Ectodermal cell (in vitro differentiated cells): ENCODE results near the gene BFSP2.

ENCODE experiments used
- H3K27ac ChIP-seq: 2 replicates; pipeline ENCODE4 v1.7.0; 2013; ENCODE audit warnings: mild to moderate bottlenecking, low read depth, low read length; ENCODE audit not compliant: insufficient read depth, poor library complexity, severe bottlenecking
- H3K27me3 ChIP-seq: 2 replicates; pipeline ENCODE4 v1.7.0; 2013; ENCODE audit warnings: mild to moderate bottlenecking, low read length; ENCODE audit not compliant: insufficient read depth, control insufficient read depth, poor library complexity, severe bottlenecking
- H3K36me3 ChIP-seq: one replicate; pipeline ENCODE4 v1.7.0; 2013; ENCODE audit warnings: low read length; ENCODE audit not compliant: control insufficient read depth, insufficient read depth
- H3K4me1 ChIP-seq: one replicate; pipeline ENCODE4 v1.7.0; 2013; ENCODE audit warnings: low read length; ENCODE audit not compliant: control insufficient read depth, insufficient read depth
- H3K4me3 ChIP-seq: 2 replicates; pipeline ENCODE4 v1.7.0; 2013; ENCODE audit warnings: low read depth, low read length, control low read depth; ENCODE audit not compliant: insufficient read depth
- H3K9me3 ChIP-seq: 2 replicates; pipeline ENCODE4 v1.7.0; 2013; ENCODE audit warnings: mild to moderate bottlenecking, low read length, moderate library complexity; ENCODE audit not compliant: control insufficient read depth
- WGBS, 2 experiments: methylation state at CpG; one replicate each; pipeline ENCODE4 v1.1.7; 2013; ENCODE audit warnings: missing lambda C conversion rate in 2 of 2; 5-methylcytosine and 5-hydroxymethylcytosine counted together

BFSP2 gene

DNA sequence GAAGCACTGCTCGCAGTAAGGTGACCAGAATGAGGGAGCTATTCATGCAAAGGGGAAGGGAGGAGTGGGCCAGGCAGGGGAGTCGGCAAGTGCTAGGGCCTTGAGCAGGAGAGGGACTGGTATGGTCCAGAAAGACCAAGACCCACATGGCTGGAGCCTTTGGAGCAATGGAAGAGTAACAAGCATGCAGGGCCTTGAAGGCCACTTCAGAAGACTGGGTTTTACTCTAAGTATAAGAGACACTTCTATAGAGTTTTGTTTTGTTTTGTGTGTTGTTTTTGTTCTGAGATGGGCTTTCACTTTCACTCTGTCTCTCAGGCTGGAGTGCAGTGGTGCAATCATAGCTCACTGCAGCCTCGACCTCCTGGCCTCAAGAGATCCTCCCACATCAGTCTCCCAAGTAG is 42.0 kb downstream of the BFSP2 start:
- Histone ChIP-seq H3K4me1 (no peaks in the 10 kb centered on the region), H3K27me3 (no peaks in the 10 kb centered on the region)
- 87 to 92% methylated on average over 3 of the region's 3 CpGs for WGBS, 2 experiments

GRCh38 chr3:133442518-133442917 is 42.7 kb downstream of the BFSP2 start:
- Histone ChIP-seq H3K36me3 (no peaks in the 10 kb centered on the region), H3K9me3 (no peaks in the 10 kb centered on the region), H3K27ac (no peak overlapping the region), H3K4me1 (no peaks in the 10 kb centered on the region), H3K4me3 (no peak overlapping the region), H3K27me3 (no peaks in the 10 kb centered on the region)
- WGBS, 2 experiments = 91 to 98% methylated on average over 1 of the region's 1 CpG

More for the DNA sequence above, 42.0 kb downstream of the BFSP2 start:
- Histone ChIP-seq H3K36me3 (no peaks in the 10 kb centered on the region), H3K27ac (no peak overlapping the region), H3K4me3 (no peak overlapping the region), H3K9me3 (no peaks in the 10 kb centered on the region)

DNA sequence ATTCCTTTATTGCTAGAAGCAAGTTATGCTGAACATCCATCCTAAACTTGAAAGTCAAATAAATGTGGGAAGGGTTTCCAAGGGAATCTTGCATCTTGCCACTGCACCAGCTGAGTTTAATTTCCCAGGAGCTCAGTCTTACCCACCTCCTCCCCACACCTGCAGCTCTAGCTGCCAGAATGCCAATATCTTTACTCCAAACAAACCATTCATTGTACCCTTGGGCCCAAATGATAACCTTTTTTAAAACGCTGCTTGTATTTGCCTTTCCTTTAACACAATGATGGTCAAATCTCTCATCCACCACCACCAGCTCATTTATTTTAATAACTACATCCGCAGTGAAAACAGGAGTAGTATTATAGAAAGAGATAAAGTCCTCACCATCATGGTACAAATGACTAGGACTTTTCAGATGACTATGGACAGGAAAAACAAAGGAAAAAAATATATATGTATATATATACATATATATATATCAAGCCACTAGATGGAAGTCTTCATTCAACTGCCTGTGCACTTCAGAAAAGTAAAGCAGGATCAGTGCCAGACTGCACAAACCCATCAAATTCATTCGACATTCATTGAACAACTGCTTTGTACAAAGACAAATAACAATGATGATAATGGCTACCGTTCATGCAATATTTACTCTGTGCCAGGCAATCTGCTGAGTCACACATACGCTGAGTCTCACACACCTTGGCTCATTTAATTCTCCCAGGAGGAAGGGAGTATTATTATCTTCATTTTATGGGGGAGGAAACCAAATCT is 44.0 kb downstream of the BFSP2 start:
- WGBS, 2 experiments = 90 to 93% methylated on average over 4 of the region's 5 CpGs
- Histone ChIP-seq H3K27ac (no peak overlapping the region), H3K4me1 (no peaks in the 10 kb centered on the region), H3K27me3 (no peaks in the 10 kb centered on the region), H3K36me3 (no peaks in the 10 kb centered on the region), H3K9me3 (no peaks in the 10 kb centered on the region), H3K4me3 (no peak overlapping the region)

GRCh38 chr3:133444423-133444774 is 44.5 kb downstream of the BFSP2 start:
- WGBS, 2 experiments = 91 to 94% methylated on average over 4 of the region's 4 CpGs

DNA sequence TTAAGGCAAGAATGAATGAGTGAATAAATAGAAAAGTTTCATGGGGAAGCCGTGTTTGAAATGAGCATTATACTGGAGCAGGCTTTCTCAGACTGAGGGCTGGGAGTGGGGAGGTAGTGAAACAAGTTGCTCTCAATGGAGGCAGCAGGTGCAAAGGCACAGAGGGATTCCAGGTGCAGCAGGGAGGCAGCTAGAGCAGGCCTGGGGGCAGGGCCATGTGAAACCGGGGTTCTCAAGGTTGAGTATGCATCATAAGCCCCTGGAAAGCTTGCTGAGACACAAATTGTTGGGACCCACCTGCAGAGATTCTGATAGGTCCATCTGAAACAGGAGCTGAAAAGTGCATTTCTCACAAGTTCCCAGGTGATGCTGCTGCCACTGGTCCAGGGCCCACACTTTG is 45.3 kb downstream of the BFSP2 start:
- no peak overlapping the region for H3K27ac ChIP-seq
- H3K4me1 ChIP-seq = no peaks in the 10 kb centered on the region
- 88 to 92% methylated on average over 2 of the region's 2 CpGs for WGBS, 2 experiments
- no peak overlapping the region for H3K4me3 ChIP-seq
- no peaks in the 10 kb centered on the region for H3K9me3 ChIP-seq
- H3K36me3 ChIP-seq = no peaks in the 10 kb centered on the region
- H3K27me3 ChIP-seq = no peaks in the 10 kb centered on the region

More at GRCh38 chr3:133444423-133444774, 44.5 kb downstream of the BFSP2 start:
- Histone ChIP-seq H3K4me3 (no peak overlapping the region), H3K27ac (no peak overlapping the region), H3K36me3 (no peaks in the 10 kb centered on the region), H3K9me3 (no peaks in the 10 kb centered on the region), H3K27me3 (no peaks in the 10 kb centered on the region), H3K4me1 (no peaks in the 10 kb centered on the region)

GRCh38 chr3:133447750-133448477 is 48.1 kb downstream of the BFSP2 start:
- Histone ChIP-seq H3K36me3 (no peaks in the 10 kb centered on the region), H3K27ac (no peak overlapping the region), H3K9me3 (no peaks in the 10 kb centered on the region), H3K27me3 (no peaks in the 10 kb centered on the region), H3K4me1 (peaks cover 10% of the 10 kb centered on the region), H3K4me3 (no peak overlapping the region)
- WGBS, 2 experiments = 94 to 98% methylated on average over 4 of the region's 4 CpGs

- Histone ChIP-seq H3K36me3 (no peaks in the 10 kb centered on the region), H3K4me1 (peaks cover 17% of the 10 kb centered on the region), H3K27ac (no peak overlapping the region), H3K27me3 (no peaks in the 10 kb centered on the region), H3K4me3 (no peak overlapping the region), H3K9me3 (no peaks in the 10 kb centered on the region)
- WGBS, 2 experiments = 72% methylated on average over 4 of the region's 4 CpGs
Measured at GRCh38 chr3:133448478-133449122, 48.7 kb downstream of the BFSP2 start.

GRCh38 chr3:133451309-133451708 is 51.5 kb downstream of the BFSP2 start:
- Histone ChIP-seq H3K4me1 (peaks cover 31% of the 10 kb centered on the region), H3K9me3 (no peaks in the 10 kb centered on the region), H3K27ac (no peak overlapping the region), H3K36me3 (no peaks in the 10 kb centered on the region), H3K4me3 (no peak overlapping the region), H3K27me3 (no peaks in the 10 kb centered on the region)
- WGBS, 2 experiments = 98 to 100% methylated on average over 3 of the region's 3 CpGs

- Histone ChIP-seq H3K4me1 (peaks cover 35% of the 10 kb centered on the region), H3K27ac (no peak overlapping the region)
- 56 to 69% methylated on average over 4 to 5 of the region's 5 CpGs for WGBS, 2 experiments
Measured at GRCh38 chr3:133452641-133453319, 52.9 kb downstream of the BFSP2 start.

DNA sequence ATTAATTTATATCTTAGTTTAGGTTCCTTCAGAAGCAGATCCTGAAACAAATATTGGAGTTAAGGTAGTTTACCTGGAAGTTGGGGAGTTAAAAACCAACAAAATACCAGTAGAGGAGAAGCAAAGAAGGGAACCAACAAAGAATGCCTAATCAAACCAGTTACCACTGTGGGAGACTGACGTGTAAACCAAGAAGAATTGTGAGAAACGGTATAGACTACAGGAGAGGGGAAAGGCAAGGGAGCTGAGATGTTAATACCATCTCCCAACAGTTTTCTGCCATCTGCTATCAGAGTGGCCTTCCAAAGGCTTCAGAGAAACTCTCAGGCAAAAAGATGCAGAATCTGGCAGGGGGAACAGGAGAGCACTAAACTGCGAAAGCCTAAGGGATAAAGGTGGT is 53.5 kb downstream of the BFSP2 start:
- Histone ChIP-seq H3K36me3 (no peaks in the 10 kb centered on the region), H3K4me3 (no peak overlapping the region), H3K4me1 (peaks cover 35% of the 10 kb centered on the region), H3K9me3 (no peaks in the 10 kb centered on the region), H3K27me3 (no peaks in the 10 kb centered on the region), H3K27ac (no peak overlapping the region)
- WGBS, 2 experiments = 61 to 70% methylated on average over 3 of the region's 3 CpGs

More at GRCh38 chr3:133452641-133453319, 52.9 kb downstream of the BFSP2 start:
- Histone ChIP-seq H3K36me3 (no peaks in the 10 kb centered on the region), H3K9me3 (no peaks in the 10 kb centered on the region), H3K27me3 (no peaks in the 10 kb centered on the region), H3K4me3 (no peak overlapping the region)
